ENCODE measurements around the gene LMAN1.

Gene LMAN1

GRCh38 chr18:59382383-59382782 lies 23.3 kb upstream of the LMAN1 start:
- peaks cover 14% of the 10 kb centered on the region for H3K27me3 ChIP-seq
- H3K4me1 ChIP-seq (ENCODE audit: control insufficient read depth in 1 of 2, insufficient read depth in 1 of 2, low read depth in 1 of 2, low read length in 1 of 2) = no peaks in the 10 kb centered on the region
- no peak overlapping the region for H3K4me3 ChIP-seq (ENCODE audit: low read depth in 1 of 2, low read length in 1 of 2)
- H3K9me3 ChIP-seq = no peaks in the 10 kb centered on the region
- no peaks in the 10 kb centered on the region for H3K36me3 ChIP-seq
- no peak overlapping the region for H3K27ac ChIP-seq
- TF ChIP-seq CTCF (IDR thresholded peaks at IDR 0.05) = no peak

- Histone ChIP-seq H3K4me1 (ENCODE audit: control insufficient read depth in 1 of 2, insufficient read depth in 1 of 2, low read depth in 1 of 2, low read length in 1 of 2) (no peaks in the 10 kb centered on the region), H3K4me3 (ENCODE audit: low read depth in 1 of 2, low read length in 1 of 2) (no peak overlapping the region), H3K9me3 (no peaks in the 10 kb centered on the region), H3K36me3 (no peaks in the 10 kb centered on the region), H3K27ac (no peak overlapping the region), H3K27me3 (peaks cover 14% of the 10 kb centered on the region)
- TF ChIP-seq CTCF (IDR thresholded peaks at IDR 0.05) = no peak
Observed at GRCh38 chr18:59381949-59382348, 22.9 kb upstream of the LMAN1 start.

GRCh38 chr18:59380706-59381105 lies 21.6 kb upstream of the LMAN1 start:
- H3K4me3 ChIP-seq (ENCODE audit: low read depth in 1 of 2, low read length in 1 of 2) = no peak overlapping the region
- no peaks in the 10 kb centered on the region for H3K9me3 ChIP-seq
- peaks cover 14% of the 10 kb centered on the region for H3K27me3 ChIP-seq
- H3K4me1 ChIP-seq (ENCODE audit: control insufficient read depth in 1 of 2, insufficient read depth in 1 of 2, low read depth in 1 of 2, low read length in 1 of 2) = no peaks in the 10 kb centered on the region
- no peak for TF ChIP-seq CTCF (IDR thresholded peaks at IDR 0.05)
- no peak overlapping the region for H3K27ac ChIP-seq
- no peaks in the 10 kb centered on the region for H3K36me3 ChIP-seq

- Histone ChIP-seq H3K9me3 (no peaks in the 10 kb centered on the region), H3K36me3 (no peaks in the 10 kb centered on the region), H3K27ac (no peak overlapping the region), H3K4me1 (ENCODE audit: control insufficient read depth in 1 of 2, insufficient read depth in 1 of 2, low read depth in 1 of 2, low read length in 1 of 2) (no peaks in the 10 kb centered on the region), H3K27me3 (peaks cover 14% of the 10 kb centered on the region), H3K4me3 (ENCODE audit: low read depth in 1 of 2, low read length in 1 of 2) (no peak overlapping the region)
- no peak for TF ChIP-seq CTCF (IDR thresholded peaks at IDR 0.05)
Observed at GRCh38 chr18:59379772-59380522, 20.9 kb upstream of the LMAN1 start.

- H3K4me1 ChIP-seq (ENCODE audit: control insufficient read depth in 1 of 2, insufficient read depth in 1 of 2, low read depth in 1 of 2, low read length in 1 of 2) = no peaks in the 10 kb centered on the region
- peaks cover 21% of the 10 kb centered on the region for H3K27me3 ChIP-seq
- no peaks in the 10 kb centered on the region for H3K9me3 ChIP-seq
- TF ChIP-seq CTCF (IDR thresholded peaks at IDR 0.05) = no peak
- H3K4me3 ChIP-seq (ENCODE audit: low read depth in 1 of 2, low read length in 1 of 2) = no peak overlapping the region
- H3K36me3 ChIP-seq = no peaks in the 10 kb centered on the region
- H3K27ac ChIP-seq = no peak overlapping the region
Observed at GRCh38 chr18:59377613-59378337, 18.7 kb upstream of the LMAN1 start.
